SKM-1 (cell line): ENCODE data around the gene ADTRP.

ENCODE experiments used
- DNase-seq: peaks from one replicate; lab custom pipeline; 2025; ENCODE audit not compliant: unreplicated experiment; lab: John Stamatoyannopoulos, UW

The ADTRP gene

DNA sequence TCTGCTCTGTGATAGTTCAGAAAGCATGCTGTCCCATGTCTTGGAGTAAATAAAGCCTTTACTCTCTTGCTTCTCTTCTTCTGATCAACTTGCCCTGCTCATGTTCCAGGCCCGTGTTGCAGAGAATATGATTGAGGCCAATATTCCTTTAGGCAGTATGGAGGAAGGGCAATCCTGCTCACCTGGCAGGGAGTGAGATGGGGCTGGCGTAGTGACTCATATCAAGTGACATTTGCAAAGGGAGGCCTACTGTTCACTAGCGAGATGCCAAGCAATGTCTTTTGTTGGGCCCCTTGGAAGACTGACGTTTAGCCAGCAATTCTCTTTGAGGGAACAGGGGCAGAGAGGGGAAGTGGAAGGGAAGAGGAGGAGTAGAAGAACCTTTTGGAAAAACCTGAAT lies 19.7 kb downstream of the ADTRP start:
- no peak for DNase-seq

DNA sequence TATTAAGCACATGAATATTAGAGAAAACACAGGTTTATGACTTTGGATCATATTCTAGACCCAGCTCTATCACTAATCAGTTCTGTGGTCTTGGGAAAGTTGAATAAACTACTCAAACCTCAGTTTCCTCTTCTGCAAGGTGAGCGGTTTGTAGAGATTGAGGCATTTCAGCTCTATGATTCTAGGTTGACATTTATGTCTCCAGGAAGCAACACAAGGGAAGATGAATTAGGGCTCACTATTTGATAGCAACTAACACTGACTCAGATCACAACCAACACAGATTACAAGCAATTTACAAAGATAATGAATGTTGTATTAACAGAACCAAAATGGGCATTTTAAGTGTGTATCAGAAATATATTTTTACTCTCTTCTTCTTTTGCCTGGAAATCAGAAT lies 21.9 kb downstream of the ADTRP start:
- DNase-seq, result no peak

DNA sequence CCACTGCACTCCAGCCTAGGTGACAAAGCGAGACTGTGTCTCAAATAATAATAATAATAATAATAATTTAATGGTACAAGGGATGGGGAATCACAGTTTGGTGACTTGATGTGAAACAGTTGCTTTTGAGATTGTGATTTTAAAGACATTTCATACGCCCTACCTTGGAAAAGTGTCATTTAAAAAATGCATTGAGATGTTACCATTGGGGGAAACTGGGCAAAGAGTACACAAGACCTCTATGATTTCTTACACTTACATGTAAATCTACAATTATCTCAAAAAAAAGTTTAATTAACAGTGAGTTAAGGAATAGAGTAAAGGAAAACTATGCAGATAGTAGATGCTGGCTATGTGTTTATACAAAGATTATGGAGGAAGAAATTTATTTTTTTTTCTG lies 22.3 kb downstream of the ADTRP start:
- DNase-seq, result no peak

DNA sequence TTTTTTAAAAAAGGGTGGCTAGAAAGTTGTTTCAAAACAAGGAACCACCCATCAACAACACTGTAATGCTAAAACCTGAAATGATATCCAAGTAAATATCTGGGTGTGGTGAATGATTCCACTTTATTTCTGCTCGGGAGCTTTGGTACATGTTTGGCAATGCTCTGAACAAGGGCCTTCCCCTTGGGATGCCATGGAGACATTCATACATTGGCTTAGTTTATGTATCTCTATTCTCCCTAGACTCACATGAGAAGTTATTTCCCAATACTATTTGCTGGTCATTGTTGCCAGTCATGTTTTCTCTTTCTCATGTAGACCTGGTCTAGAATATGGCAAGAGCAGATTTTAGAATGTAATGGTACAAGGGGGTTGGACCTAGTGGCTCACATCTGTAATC lies 22.9 kb downstream of the ADTRP start:
- no peak for DNase-seq

DNA sequence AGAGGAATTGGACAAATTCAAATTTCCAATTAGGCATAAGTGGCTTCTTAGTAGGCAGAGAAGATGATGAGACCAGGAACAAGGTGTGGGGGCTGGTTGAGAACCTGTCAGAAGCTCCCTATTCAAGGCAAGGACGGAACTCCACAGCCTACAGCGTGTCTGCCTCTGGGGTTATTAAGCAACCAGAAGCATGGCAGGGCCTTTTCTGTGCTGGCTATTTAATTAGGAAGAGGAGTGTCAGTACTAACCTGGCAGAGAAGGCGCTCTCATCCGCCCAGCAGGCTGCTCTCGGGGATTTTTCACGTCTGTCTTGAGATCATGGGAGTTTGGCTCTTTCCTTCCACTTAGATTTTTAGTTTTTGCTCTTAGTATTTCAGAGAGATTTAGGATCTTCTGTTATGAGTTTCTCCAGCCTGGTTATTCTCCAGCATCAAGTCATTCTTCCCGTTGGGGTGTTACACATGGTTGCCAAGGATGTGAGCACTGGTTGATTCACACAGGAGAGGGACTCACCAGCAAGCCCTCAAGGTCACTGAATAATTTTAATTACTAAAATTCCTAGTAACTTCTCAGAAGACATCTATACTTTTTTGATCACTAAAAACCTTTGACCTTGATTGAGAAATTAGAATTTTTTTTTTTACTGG lies 23.9 kb downstream of the ADTRP start:
- DNase-seq, result no peak

DNA sequence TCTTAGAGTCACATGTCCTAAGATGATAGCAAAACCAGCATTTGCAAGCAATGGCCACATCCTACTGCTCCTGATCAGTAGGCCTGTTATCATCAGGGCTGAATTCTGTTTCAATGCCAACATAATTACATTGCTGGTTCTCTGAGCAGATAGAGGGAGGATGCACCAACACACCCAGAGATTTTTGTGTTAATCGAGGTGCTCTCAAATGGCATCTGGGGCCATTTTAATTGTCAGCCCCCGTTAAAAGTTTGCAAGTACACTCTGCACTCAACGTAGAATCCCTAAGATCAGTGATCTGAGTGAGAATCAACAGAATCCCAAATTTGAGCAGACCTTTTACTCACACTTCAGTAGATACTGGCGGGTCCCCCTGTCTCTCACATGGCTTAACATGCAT lies 24.8 kb downstream of the ADTRP start:
- DNase-seq, result no peak

DNA sequence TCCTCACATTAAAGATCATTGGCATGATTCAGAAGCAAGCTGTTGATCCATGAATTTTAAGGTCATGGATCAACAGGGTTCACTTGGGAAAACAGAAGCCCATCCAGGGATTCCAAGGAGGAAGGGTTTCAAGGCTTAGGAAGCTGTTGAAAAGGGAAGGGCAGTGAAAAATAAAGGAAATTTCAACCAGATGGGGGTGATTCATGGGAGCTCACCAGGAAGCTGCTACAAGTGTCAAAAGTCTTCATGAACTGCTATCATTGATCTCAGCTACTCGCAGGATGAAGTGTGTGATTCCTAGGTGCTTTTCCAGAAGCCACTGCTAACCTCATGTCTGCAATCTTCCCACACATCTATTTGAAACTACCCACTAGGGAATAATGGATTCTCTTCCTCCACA lies 26.2 kb downstream of the ADTRP start:
- no peak for DNase-seq

DNA sequence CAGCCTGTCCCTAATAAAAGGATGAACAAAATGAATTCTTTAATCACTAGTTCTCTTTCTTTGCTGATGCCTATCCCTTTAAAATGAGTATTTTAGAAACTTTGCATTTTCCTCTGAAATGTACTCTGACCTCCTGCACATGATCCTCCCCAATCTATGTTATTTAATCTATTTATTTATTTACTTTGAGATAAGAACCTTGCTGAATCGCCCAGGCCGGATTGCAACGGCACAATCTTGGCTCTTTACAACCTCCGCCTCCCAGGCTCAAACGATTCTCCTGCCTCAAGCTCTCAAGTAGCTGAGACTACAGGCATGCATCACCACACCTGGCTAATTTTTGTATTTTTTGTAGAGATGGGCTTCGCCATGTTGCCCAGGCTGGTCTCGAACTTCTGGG lies 27.9 kb downstream of the ADTRP start:
- DNase-seq, result no peak

DNA sequence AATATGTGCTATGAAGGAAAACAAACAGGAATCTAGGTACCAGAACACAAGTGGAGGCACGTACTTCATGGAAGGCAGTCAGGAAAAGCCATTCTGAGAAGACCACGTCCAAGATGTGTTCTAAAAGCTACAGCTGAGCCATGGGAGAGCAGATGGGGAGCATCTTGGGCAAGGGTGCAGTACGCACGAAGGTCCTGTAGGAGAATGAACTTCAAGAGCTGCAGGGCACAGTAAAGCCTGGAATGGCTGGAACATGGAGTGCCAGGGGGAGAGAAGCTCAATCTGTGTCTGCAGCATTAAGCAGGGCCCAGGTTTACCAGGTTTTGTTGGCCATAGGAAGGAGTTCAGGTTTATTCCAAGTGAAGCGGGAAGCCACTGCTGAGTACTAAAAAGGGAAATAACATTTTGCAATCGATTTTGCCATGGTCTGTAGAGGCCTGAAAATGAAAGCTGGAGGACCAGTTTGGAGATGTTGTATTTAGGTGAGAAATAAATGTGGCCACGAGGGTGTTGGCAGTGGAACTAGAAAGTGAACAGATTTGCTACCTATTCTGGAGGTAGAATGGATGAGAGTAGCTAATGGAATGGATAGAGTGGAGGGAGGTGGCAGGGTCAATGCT lies 29.9 kb downstream of the ADTRP start:
- DNase-seq, result peak; percentile 59

DNA sequence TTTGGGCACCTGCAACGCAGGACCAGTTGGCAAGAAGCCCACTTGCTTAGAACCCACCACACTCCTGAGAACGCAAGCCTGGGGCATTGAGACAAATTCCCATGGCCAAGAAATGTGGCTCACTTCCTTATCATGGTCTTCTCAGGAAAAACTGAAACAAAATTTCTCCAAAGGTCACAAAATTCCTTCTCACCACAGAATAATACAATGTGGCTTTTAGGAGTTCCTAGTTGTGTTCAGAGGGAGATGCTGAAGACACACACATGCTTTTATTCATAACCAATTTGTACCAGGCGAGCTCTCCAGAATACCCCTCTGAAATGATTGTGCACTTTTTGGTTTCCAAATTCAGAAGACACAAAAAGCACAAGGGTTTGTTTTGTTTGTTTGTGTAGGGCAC lies 31.6 kb downstream of the ADTRP start:
- no peak for DNase-seq

DNA sequence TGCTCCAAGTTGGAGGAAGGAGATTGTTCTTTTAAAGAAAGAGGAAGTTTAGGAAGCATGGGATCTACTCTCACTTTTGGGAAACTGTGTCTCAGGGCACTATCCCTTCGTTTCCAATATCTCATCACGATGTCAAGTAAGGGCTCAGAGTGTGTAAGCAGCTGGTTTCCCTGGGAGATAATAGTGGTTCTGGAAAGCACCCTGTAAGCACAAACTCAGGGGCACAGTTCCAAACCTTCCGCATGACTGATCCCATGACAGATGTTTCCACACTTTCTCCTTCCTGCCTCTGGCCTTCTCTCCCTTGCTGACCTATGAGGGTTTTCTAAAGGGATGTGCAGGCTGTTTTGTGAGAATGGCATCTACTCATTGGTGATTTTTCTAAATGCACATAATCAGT lies 33.9 kb downstream of the ADTRP start:
- DNase-seq, result no peak

DNA sequence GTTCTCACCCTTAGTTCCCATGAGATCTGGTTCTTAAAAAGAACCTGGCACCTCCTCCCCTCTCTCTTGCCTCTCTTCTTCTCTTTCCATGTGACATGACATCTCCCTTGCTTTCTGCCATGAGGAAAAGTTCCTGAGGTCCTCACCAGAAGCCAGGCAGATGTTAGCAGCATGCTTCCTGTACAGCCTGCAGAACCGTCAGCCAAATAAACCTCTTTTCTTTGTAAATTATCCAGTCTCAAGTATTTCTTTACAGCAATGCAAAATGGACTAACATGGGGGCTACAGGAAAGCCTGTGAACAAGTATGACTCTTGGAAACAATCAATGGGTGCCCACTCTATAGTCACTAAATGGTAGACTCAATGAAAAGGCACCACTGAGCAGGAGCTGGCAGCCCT lies 34.5 kb downstream of the ADTRP start:
- no peak for DNase-seq

DNA sequence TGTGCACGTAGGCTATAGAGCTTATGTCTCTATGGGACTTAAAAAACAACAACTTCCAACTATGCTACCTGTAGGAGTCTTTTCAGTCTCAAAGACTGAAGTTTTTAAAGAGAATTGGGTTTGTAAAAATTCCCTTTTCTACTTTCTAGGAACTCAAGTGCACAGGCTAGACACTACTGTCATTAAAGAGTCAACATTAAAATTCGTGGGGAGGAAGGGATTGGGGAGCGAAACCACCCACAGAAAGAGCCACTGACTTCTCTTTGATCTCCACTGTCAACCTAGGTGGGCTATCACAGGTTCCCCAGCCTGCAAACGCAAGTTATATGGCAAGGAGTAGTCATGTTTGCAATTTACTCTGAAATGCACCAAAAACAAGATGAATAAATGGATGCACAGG lies 37.7 kb downstream of the ADTRP start:
- DNase-seq, result no peak

DNA sequence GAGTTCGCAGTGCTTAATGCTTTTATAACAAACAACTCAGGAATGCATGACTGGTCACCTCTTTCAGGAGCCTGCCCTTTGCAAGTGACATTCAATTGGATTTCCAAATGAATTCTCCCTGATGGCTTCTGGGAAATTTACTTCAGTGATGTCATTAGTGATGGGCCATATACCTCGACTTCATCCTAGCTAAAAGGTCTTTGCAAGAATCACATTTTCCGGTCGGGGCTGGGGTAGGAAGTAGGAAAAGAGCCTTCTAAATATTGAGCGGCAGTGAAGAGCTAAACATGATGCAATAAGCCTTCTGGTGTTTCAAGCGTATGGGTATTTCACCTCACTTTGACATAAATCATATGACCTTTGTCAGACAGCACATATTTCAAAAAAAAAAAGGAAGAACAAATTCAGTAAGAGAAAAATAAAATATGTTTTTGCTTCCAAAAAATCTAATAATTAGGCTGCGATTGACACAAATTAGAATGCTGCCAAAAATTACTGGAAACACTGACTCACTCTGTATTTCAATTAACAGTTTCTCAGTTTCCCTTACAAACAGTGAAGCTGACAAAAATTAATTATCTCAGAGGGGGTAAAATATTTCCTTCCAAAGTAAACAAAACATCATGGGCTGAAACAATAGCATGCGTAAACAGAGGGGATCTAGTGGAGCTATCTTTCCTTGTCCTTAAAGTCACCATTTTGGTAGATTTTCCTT lies 39.8 kb downstream of the ADTRP start:
- DNase-seq, result peak; percentile 55

DNA sequence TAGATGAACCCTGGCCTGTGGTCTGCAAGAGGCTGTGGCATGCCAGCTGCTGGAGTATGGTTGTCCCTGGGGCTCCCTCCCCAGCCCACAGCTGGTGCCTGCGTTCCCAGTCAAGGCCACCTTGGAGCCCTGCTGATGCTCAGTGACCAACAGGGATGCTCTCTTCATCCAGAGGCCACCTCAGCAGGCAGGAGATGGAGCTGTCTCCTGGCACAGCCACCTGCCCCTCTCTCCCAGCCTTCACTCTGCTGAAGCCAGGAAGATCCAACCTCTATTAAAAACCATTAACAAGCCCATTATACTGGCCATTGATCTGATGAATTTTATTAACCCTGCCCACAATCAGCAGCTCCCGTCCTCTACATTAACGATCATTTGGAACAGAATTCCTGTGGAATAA lies 40.4 kb downstream of the ADTRP start:
- DNase-seq, result no peak

DNA sequence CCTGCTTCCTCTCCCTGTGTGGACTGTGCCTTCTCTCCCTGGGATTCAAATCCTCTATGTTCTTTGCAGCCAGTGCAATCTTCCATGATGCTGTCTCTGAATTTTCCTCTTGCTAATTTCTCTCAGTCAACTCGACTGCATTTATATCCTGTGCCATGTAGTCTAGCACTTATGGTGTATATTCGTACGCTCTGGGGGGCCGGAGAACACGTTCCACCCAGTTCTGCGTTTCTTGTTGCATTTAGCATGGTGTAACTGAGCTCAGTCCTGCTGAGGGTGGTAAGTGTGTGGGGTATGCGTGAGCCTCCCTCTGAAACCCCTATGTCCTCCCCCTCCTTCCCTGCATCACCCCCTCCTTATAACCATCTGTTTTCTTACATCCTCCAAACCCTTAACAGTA lies 42.0 kb downstream of the ADTRP start:
- no peak for DNase-seq

DNA sequence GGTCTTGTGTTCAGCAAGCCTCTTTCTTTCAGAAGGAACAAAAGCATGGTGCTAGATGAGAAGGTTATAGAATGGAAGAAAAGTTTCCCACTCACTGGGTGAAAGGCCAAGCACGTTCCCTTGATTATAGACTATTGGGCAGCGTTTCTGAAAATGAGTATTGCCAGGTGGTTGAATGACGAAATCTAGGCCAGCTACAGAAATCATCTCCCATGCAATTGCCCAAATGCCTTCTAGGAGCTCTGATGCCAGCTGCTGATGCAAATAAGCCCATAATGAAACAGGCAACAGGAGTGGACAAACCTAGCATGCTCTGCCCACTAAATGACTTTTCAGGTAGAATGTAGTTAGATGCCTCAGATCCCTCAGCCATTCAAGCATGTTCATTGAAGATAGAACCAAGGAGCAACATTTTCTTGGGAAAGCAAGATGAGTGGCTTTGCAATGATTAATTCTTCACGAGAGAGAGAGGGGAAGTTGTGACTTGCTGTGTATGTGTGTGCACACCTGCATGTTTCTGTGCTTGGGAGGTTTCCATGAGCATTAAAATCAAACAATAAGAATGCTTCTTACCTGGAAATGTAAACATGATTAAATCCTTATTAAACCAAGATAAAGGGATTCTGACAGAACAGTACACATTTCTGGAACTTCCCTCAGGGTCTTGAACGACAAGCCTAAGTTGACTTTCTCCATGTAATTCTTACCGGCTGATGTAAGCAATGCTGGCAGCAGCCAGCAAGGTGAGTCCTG lies 43.6 kb downstream of the ADTRP start:
- DNase-seq, result no peak

DNA sequence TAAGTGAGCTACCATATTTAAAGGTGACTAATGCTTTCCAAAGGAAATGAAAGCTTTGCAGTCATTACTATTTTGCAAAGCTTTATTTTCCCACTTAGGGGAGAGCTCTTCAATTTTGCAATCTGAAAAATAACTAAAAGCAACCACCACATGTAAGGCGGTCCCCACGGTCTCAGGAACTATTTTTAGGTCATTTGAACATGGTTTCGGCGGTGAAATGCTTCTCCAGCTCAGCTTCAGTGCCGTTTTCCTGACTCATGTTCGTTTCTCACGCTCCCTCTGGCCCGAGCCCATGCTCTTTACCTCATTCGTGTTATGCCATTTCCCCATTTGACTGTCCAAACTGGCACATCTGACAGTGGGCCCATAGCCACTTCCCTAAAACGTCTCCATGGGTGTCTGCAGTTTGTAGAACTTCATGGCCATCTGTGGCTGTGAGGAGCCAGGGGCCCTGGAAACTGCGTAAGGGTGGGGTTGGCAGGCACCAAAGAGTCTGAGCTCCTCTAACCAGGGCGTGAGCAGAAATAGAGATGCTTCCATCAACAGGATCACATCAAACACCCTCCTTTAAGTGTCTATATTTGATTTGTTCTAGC lies 46.5 kb downstream of the ADTRP start:
- peak; percentile 96 for DNase-seq

DNA sequence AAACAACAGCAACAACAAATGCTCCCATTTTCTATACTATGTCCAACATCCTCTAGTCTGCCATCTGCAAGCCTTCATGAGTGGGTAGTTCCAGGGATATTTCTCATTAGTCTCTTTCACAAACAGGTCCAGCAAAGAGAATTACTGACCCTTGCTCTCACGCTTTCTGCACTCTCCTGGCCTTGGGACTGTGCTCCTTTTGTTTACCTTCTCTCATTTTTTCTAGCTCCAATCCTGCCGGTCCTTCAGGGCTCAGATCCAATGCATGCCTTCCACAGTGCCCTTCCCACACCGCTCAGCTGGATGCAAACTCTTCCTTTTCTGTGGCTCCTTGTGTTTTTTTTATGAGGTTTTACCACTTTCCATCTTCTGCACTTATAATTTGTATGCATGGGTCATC lies 47.2 kb downstream of the ADTRP start:
- no peak for DNase-seq

DNA sequence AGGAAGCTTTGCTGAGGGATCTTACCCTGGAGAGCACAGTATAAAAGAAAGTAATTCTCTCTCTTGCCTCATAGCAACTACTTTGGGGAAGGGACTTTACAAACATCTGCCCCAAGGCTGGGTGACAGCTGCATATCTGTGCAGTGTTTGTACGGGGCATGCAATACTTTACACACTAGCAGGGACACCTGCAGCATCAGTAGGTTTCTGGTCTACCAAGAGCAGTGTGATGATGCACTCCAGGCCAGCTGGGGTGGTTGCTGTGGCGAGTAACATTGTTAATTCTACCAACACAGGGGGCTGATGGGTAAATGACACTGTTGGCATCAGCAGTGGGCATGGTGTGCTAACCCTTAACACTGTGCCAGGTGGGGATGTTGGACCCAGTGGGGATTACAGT lies 48.0 kb downstream of the ADTRP start:
- no peak for DNase-seq

DNA sequence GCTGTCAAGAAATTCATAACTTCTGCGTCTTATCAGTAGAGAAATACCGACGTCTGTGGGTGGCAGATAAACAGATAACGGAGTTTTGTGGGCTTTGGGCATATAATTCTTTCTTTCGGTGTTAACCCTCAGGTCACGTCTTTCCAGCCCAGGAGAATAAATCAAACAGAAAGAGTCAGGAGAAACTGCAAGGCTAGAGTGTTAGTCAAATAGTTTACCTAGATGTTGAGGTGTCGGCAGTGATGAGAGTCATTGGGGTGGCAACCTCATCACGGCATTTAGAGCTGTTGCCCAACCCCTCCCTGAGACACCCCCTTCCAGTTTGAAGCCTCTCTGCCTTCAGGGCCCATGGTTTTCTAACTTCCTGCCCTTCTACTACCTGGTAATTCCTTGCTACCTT lies 49.5 kb downstream of the ADTRP start:
- no peak for DNase-seq
